ENCODE measurements around the gene RIMS4. TPM values are rescaled to one million over a fixed set of nuclear protein-coding genes. Genes with fewer than 3 reads are reported as not detected.

Gene RIMS4
- total and polyA plus RNA-seq, 2 of the 13 experiments (the other 11 are each of a cell fraction or from before 2014, with no cell fraction given), result 0.01 to 0.07 TPM

- TF ChIP-seq ZNF780A (CRISPR knock-in tag; IDR thresholded peaks at IDR 0.05) (no peak), STAG1 (CRISPR knock-in tag; IDR thresholded peaks at IDR 0.05) (peak; percentile 33)
Measured at GRCh38 chr20:44800391-44801046, 9.8 kb downstream of the RIMS4 start (continued).

GRCh38 chr20:44799691-44800090, 10.7 kb downstream of the RIMS4 start:
- no TSS peak for BruUV-seq (replicated peaks)
- no peak overlapping the region for H3K4me2 ChIP-seq (ENCODE audit: low read depth, low read length)
- in situ Hi-C loops (cut with HindIII; ENCODE audit: extremely low pct_ligation_motif_present, low pct_unique_long_range_greater_than_20kb) (loop anchor here (5.0 kb wide), 1 partner anchor 63 kb away; no protein-coding TSS in a partner anchor), intact Hi-C loops (cut with micrococcal nuclease; ENCODE audit: unreplicated experiment) (loop anchor here (1.0 kb wide), 1 partner anchor 68 kb away; no protein-coding TSS in a partner anchor)
- POLR2A ChIA-PET, result no interaction called here
- H3K27ac ChIP-seq (ENCODE audit: extremely low read length, insufficient read depth, low read length), result no peak overlapping the region
- ATAC-seq (no peak), FAIRE-seq (no peak), DNase-seq (ENCODE audit: low spot score) (no peak)
- no peak overlapping the region for H3K9ac ChIP-seq (ENCODE audit: insufficient read depth, low read depth, low read length)
- no peak overlapping the region for H3K4me3 ChIP-seq (replicated peaks in 1 of 3; ENCODE audit: insufficient read depth in 1 of 3, low read depth in 2 of 3, low read length in 3 of 3)
- CTCF ChIA-PET (ENCODE audit: low intra/inter-chr PET ratio, low total read pairs), result interaction anchor here (0.8 to 2.0 kb wide), 2 partner anchors 51 to 67 kb away, joined by 3 to 12 read pairs; no protein-coding TSS in a partner anchor
- TF ChIP-seq, protein P1, sequence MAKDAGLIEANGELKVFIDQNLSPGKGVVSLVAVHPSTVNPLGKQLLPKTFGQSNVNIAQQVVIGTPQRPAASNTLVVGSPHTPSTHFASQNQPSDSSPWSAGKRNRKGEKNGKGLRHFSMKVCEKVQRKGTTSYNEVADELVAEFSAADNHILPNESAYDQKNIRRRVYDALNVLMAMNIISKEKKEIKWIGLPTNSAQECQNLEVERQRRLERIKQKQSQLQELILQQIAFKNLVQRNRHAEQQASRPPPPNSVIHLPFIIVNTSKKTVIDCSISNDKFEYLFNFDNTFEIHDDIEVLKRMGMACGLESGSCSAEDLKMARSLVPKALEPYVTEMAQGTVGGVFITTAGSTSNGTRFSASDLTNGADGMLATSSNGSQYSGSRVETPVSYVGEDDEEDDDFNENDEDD (CRISPR knock-in tag; IDR thresholded peaks at IDR 0.05; ENCODE audit: borderline replicate concordance), result no peak
- TF ChIP-seq FOXJ3 (CRISPR knock-in tag; IDR thresholded peaks at IDR 0.05; ENCODE audit: borderline replicate concordance) (no peak), EP300 (IDR thresholded peaks at IDR 0.05; ENCODE audit: low read depth in 2 of 2, low read length in 2 of 2) (no peak), EP300 (CRISPR knock-in tag; IDR thresholded peaks at IDR 0.05; ENCODE audit: borderline replicate concordance) (no peak), TEAD3 (CRISPR knock-in tag; optimal IDR thresholded peaks at IDR 0.05; ENCODE audit: borderline replicate concordance) (no peak), BHLHE40 (IDR thresholded peaks at IDR 0.05; ENCODE audit: low read length) (no peak), ZNF746 (CRISPR knock-in tag; IDR thresholded peaks at IDR 0.05) (no peak), GATAD2A (CRISPR knock-in tag; IDR thresholded peaks at IDR 0.05) (no peak), FOXK1 (CRISPR knock-in tag; IDR thresholded peaks at IDR 0.05; ENCODE audit: borderline replicate concordance, low read depth) (no peak), ZNF639 (CRISPR knock-in tag; conservative IDR thresholded peaks at IDR 0.05) (no peak), RXRA (CRISPR knock-in tag; IDR thresholded peaks at IDR 0.05) (no peak)
- TF ChIP-seq, protein P2, sequence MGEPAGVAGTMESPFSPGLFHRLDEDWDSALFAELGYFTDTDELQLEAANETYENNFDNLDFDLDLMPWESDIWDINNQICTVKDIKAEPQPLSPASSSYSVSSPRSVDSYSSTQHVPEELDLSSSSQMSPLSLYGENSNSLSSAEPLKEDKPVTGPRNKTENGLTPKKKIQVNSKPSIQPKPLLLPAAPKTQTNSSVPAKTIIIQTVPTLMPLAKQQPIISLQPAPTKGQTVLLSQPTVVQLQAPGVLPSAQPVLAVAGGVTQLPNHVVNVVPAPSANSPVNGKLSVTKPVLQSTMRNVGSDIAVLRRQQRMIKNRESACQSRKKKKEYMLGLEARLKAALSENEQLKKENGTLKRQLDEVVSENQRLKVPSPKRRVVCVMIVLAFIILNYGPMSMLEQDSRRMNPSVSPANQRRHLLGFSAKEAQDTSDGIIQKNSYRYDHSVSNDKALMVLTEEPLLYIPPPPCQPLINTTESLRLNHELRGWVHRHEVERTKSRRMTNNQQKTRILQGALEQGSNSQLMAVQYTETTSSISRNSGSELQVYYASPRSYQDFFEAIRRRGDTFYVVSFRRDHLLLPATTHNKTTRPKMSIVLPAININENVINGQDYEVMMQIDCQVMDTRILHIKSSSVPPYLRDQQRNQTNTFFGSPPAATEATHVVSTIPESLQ (CRISPR knock-in tag; conservative IDR thresholded peaks at IDR 0.05), result no peak
- TF ChIP-seq, protein P3, sequence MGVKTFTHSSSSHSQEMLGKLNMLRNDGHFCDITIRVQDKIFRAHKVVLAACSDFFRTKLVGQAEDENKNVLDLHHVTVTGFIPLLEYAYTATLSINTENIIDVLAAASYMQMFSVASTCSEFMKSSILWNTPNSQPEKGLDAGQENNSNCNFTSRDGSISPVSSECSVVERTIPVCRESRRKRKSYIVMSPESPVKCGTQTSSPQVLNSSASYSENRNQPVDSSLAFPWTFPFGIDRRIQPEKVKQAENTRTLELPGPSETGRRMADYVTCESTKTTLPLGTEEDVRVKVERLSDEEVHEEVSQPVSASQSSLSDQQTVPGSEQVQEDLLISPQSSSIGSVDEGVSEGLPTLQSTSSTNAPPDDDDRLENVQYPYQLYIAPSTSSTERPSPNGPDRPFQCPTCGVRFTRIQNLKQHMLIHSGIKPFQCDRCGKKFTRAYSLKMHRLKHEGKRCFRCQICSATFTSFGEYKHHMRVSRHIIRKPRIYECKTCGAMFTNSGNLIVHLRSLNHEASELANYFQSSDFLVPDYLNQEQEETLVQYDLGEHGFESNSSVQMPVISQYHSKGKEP (CRISPR knock-in tag; IDR thresholded peaks at IDR 0.05), result no peak
- no peaks in the 10 kb centered on the region; the same call in 1 of the 2 replicates for H4K20me1 ChIP-seq (ENCODE audit: insufficient read depth, low read length)
- H3K27me3 ChIP-seq (ENCODE audit: control insufficient read depth in 1 of 2, insufficient read depth in 2 of 2, low read length in 2 of 2), result peaks cover 3 to 47% of the 10 kb centered on the region in 2 experiments; a peak in 4 of 5 replicates
- no peaks in the 10 kb centered on the region for H3K9me3 ChIP-seq (ENCODE audit: low read length)
- no peaks in the 10 kb centered on the region for H3K79me2 ChIP-seq (ENCODE audit: insufficient read depth, low read length)
- H3K4me1 ChIP-seq (ENCODE audit: insufficient read depth, low read length), result 0 out of 2 replicates have a peak, but pooled peaks cover 6% of the 10 kb centered on the region
- no peak overlapping the region for H2AFZ ChIP-seq (ENCODE audit: low read length)
- H3K36me3 ChIP-seq (replicated peaks in 1 of 2; ENCODE audit: control insufficient read depth in 1 of 2, insufficient read depth in 2 of 2, low read length in 2 of 2), result no peaks in the 10 kb centered on the region
- WGBS (ENCODE audit: low lambda C conversion rate), result 19% methylated on average over 5 of the region's 5 CpGs
